OCI-LY7 (cell line): ENCODE data around the gene ROBO2. TPM values are rescaled to one million over a fixed set of nuclear protein-coding genes. Genes with fewer than 3 reads are reported as not detected.

Experiments used
- BruUV-seq: library from RNA; stranded (reverse); fragments of 400-500 nt; replicated peaks from 2 replicates; lab custom pipeline; 2021; lab: Mats Ljungman, UMichigan
- CTCF ChIA-PET: fragments of 300-600 bp; sonication (Branson Sonifier 250); formaldehyde crosslinking; loops from one replicate; lab custom pipeline; 2022; ENCODE audit warnings: antibody characterized with exemption; ENCODE audit not compliant: unreplicated experiment; lab: Charles Lee
- POLR2A ChIA-PET: fragments of 300-600 bp; sonication (Branson Sonifier 250); formaldehyde crosslinking; loops from one replicate; lab custom pipeline; 2022; ENCODE audit warnings: antibody characterized with exemption; lab: Charles Lee
- DNase-seq: peaks from one replicate; pipeline ENCODE4 v3.0.0-alpha.2; 2015; ENCODE audit warnings: low spot score
- H2AFZ ChIP-seq: fragments of 200-600 bp; sonication (generic), shearing (Covaris generic); 2 replicates; pipeline ENCODE4 v1.6.1; 2014; ENCODE audit warnings: mild to moderate bottlenecking, antibody characterized with exemption, low read length, moderate library complexity
- H3K27ac ChIP-seq: fragments of 200-600 bp; sonication (generic); 2 replicates; pipeline ENCODE4 v1.5.1; 2014; ENCODE audit warnings: mixed run types, low read depth, mild to moderate bottlenecking, moderate library complexity, low read length, inconsistent platforms; ENCODE audit not compliant: poor library complexity, severe bottlenecking
- H3K36me3 ChIP-seq: fragments of 200-600 bp; sonication (generic); 2 replicates; pipeline ENCODE4 v1.6.1; 2014; ENCODE audit warnings: mild to moderate bottlenecking, antibody characterized with exemption, low read length, moderate library complexity, mixed read lengths; ENCODE audit not compliant: insufficient read depth
- H3K4me1 ChIP-seq: fragments of 200-600 bp; sonication (generic); 2 replicates; pipeline ENCODE4 v1.5.1; 2014; ENCODE audit warnings: mild to moderate bottlenecking, low read length; ENCODE audit not compliant: insufficient read depth, poor library complexity, severe bottlenecking
- H3K4me2 ChIP-seq: fragments of 200-600 bp; sonication (generic); 2 replicates; pipeline ENCODE4 v1.6.1; 2014; ENCODE audit warnings: mild to moderate bottlenecking, low read length
- H3K4me3 ChIP-seq: fragments of 200-600 bp; sonication (generic); 2 replicates; pipeline ENCODE4 v1.5.1; 2014; ENCODE audit warnings: mild to moderate bottlenecking, low read depth, low read length; ENCODE audit not compliant: poor library complexity, severe bottlenecking
- H3K79me2 ChIP-seq: fragments of 200-600 bp; sonication (generic); 2 replicates; pipeline ENCODE4 v1.6.1; 2016; ENCODE audit warnings: low read depth, mild to moderate bottlenecking, low read length, moderate library complexity, mixed read lengths; ENCODE audit not compliant: insufficient read depth
- H3K9me2 ChIP-seq: fragments of 200-600 bp; sonication (generic); 2 replicates; pipeline ENCODE4 v1.6.1; 2016; ENCODE audit warnings: mild to moderate bottlenecking, low read length, mixed read lengths; ENCODE audit not compliant: insufficient read depth
- H3K9me3 ChIP-seq: fragments of 200-600 bp; sonication (generic); 2 replicates; pipeline ENCODE4 v1.6.1; 2014; ENCODE audit warnings: mild to moderate bottlenecking, mixed run types, low read length, mixed read lengths
- H4K20me1 ChIP-seq: fragments of 200-600 bp; sonication (generic); 2 replicates; pipeline ENCODE4 v1.6.1; 2014; ENCODE audit warnings: mild to moderate bottlenecking, antibody characterized with exemption, low read length, moderate library complexity, mixed read lengths; ENCODE audit not compliant: insufficient read depth
- CTCF ChIP-seq: fragments of 200-600 bp; sonication (generic); conservative IDR thresholded peaks from 2 replicates; pipeline ENCODE4 v1.5.1; 2014; ENCODE audit warnings: mild to moderate bottlenecking, antibody characterized with exemption, low read length, moderate library complexity, mixed read lengths
- EZH2phosphoT487 ChIP-seq: fragments of 200-600 bp; sonication (generic); IDR thresholded peaks from 2 replicates; pipeline ENCODE4 v1.6.1; 2018; ENCODE audit warnings: low read depth, borderline replicate concordance, mild to moderate bottlenecking, mixed run types, antibody characterized with exemption, low read length, moderate library complexity, mixed read lengths
- intact Hi-C: fragments of 100-400 bp; cut with micrococcal nuclease; formaldehyde crosslinking; loops from one replicate; pipeline ENCODE4 v1.10.0; 2022; ENCODE audit not compliant: unreplicated experiment
- total RNA-seq, 2 experiments: library from RNA; depleted of rRNA in 1 of 2; stranded (reverse); fragments of >200 nt in 1 of 2; shearing (Covaris generic) in 1 of 2; gene quantifications; 2 replicates each; pipeline ENCODE4 v1.2.3, GENCODE V29; 2014 to 2022

ROBO2 gene
- total RNA-seq, 2 experiments from 2014 or later, result 0.06 to 4.8 TPM

- POLR2A ChIA-PET, result interaction anchor here (1.2 kb wide), 1 partner anchor 8 kb away, joined by 4 read pairs; no protein-coding TSS in a partner anchor
- no peaks in the 10 kb centered on the region for H3K4me1 ChIP-seq
- H3K27ac ChIP-seq, result no peak overlapping the region
- no peaks in the 10 kb centered on the region for H3K9me3 ChIP-seq
- no peaks in the 10 kb centered on the region for H3K79me2 ChIP-seq
- H3K4me2 ChIP-seq, result no peak overlapping the region
- TF ChIP-seq CTCF (no peak), EZH2phosphoT487 (no peak)
- no peaks in the 10 kb centered on the region for H3K36me3 ChIP-seq
- H4K20me1 ChIP-seq, result no peaks in the 10 kb centered on the region
- no peak overlapping the region for H2AFZ ChIP-seq
- no TSS peak for BruUV-seq
- intact Hi-C loops, result no loop called here
- H3K4me3 ChIP-seq, result no peak overlapping the region
- DNase-seq, result no peak
- H3K9me2 ChIP-seq, result no peaks in the 10 kb centered on the region
- CTCF ChIA-PET, result no interaction called here
These were observed 578.8 kb downstream of the ROBO2 start for GRCh38 chr3:77618686-77619085.

DNA sequence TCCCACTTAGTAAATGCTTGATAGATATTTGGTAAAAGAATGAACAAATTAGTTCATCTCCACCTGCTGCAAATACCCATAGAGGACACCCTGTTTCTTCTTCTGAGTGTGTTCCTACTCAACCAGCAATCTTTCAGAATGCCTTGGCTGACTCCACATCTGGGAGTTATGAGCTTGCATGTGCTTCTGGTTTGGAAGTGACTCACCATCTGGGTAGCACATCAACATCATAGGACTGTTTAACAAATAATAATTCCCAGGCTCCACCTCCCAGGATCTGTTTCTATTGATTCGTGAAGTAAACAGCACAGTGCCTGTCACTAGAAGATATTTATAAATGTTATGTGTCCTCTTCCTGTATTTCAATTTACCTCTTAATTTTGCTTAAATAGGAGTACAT lies 580.1 kb downstream of the ROBO2 start:
- Histone ChIP-seq H2AFZ (no peak overlapping the region), H3K79me2 (no peaks in the 10 kb centered on the region), H3K4me2 (no peak overlapping the region), H3K9me2 (no peaks in the 10 kb centered on the region), H3K4me3 (no peak overlapping the region), H4K20me1 (no peaks in the 10 kb centered on the region), H3K4me1 (no peaks in the 10 kb centered on the region), H3K27ac (no peak overlapping the region), H3K36me3 (no peaks in the 10 kb centered on the region), H3K9me3 (no peaks in the 10 kb centered on the region)
- CTCF ChIA-PET, result no interaction called here
- POLR2A ChIA-PET, result no interaction called here
- no peak for TF ChIP-seq CTCF
- TF ChIP-seq EZH2phosphoT487, result no peak
- no TSS peak for BruUV-seq
- intact Hi-C loops, result no loop called here
- DNase-seq, result no peak

- ChIA-PET POLR2A (no interaction called here), CTCF (no interaction called here)
- Histone ChIP-seq H3K79me2 (no peaks in the 10 kb centered on the region), H3K9me2 (no peaks in the 10 kb centered on the region), H3K4me2 (no peak overlapping the region), H3K4me1 (no peaks in the 10 kb centered on the region), H4K20me1 (no peaks in the 10 kb centered on the region), H2AFZ (no peak overlapping the region), H3K27ac (no peak overlapping the region), H3K9me3 (no peaks in the 10 kb centered on the region), H3K4me3 (no peak overlapping the region), H3K36me3 (no peaks in the 10 kb centered on the region)
- BruUV-seq, result no TSS peak
- TF ChIP-seq EZH2phosphoT487 (no peak), CTCF (no peak)
- intact Hi-C loops, result no loop called here
- DNase-seq, result no peak
These were observed 583.6 kb downstream of the ROBO2 start for GRCh38 chr3:77623500-77623899.
